Upper lobe of right lung (tissue), 1 donor: ENCODE results near the gene FGGY. TPM values are rescaled to one million over a fixed set of nuclear protein-coding genes. Genes with fewer than 3 reads are reported as not detected.
"Not testable (repeated sequence)": the region's sequence is repeated elsewhere in the genome, so short reads cannot be mapped to it uniquely, and the experiment has no call there.

Experiments used
- ATAC-seq: fragments of 200-7000 bp; cut with Tn5 transposase; one replicate; pipeline ENCODE4 v1.9.1; 2020; ENCODE audit warnings: mild to moderate bottlenecking, moderate library complexity
- DNase-seq: peaks from one replicate; pipeline ENCODE4 v3.0.0-alpha.2; 2020
- H3K27ac ChIP-seq: fragments of 200-600 bp; one replicate; pipeline ENCODE4 v1.8.0; 2022
- H3K27me3 ChIP-seq: fragments of 200-600 bp; one replicate; pipeline ENCODE4 v1.8.0; 2022; ENCODE audit warnings: mild to moderate bottlenecking
- H3K36me3 ChIP-seq: fragments of 200-600 bp; one replicate; pipeline ENCODE4 v1.8.0; 2022
- H3K4me1 ChIP-seq: fragments of 200-600 bp; one replicate; pipeline ENCODE4 v1.8.0; 2022
- H3K4me3 ChIP-seq: fragments of 200-600 bp; one replicate; pipeline ENCODE4 v1.8.0; 2022; ENCODE audit warnings: mild to moderate bottlenecking
- H3K9me3 ChIP-seq: fragments of 200-600 bp; one replicate; pipeline ENCODE4 v1.8.0; 2022
- intact Hi-C: fragments of 100-400 bp; cut with DNase I; formaldehyde crosslinking; loops from one replicate; pipeline ENCODE4 v1.11.0; 2022
- total RNA-seq: library from RNA; stranded (reverse); fragmentation: NEBNext Ultra II Directional; extraction: Animal tissue kit (Norgen Biotek cat#: 25700); gene quantifications from one replicate; pipeline ENCODE4 v1.2.1, GENCODE V29; 2021
- TF ChIP-seq, protein P1 (sequence below): fragments of 200-600 bp; IDR thresholded peaks from one replicate; pipeline ENCODE4 v1.8.0; 2022; ENCODE audit warnings: antibody characterized with exemption
- donor health status: DM: no; HTN: yes; CAD: no; lungs with severe emphysema.

The FGGY gene
- total RNA-seq, 1 donor from 2014 or later: 39.2 TPM

DNA sequence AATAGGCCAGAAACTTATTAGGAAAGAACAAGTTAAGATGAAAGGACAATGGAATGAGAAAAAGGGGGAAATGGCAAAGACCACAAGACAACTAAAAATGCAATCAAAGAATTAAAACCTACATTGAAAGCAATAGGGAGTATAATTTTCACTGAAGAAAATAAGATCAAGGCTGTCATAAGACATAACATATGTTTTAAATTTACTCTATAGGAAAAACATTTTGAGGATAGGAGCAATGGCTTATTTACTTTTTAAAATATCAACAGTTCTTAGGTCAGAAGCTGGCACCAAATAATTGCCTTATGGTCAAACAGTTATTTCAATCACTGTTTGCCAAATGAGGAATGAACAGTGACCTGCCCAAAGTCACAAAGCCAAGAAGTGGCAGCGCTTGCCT lies 346.6 kb downstream of the FGGY start:
- Histone ChIP-seq H3K27ac (no peak overlapping the region), H3K36me3 (no peaks in the 10 kb centered on the region), H3K9me3 (no peaks in the 10 kb centered on the region), H3K4me3 (no peak overlapping the region), H3K4me1 (no peaks in the 10 kb centered on the region), H3K27me3 (no peaks in the 10 kb centered on the region)
- intact Hi-C loops: no loop called here
- ATAC-seq (no peak), DNase-seq (no peak)
- TF ChIP-seq, protein P1, sequence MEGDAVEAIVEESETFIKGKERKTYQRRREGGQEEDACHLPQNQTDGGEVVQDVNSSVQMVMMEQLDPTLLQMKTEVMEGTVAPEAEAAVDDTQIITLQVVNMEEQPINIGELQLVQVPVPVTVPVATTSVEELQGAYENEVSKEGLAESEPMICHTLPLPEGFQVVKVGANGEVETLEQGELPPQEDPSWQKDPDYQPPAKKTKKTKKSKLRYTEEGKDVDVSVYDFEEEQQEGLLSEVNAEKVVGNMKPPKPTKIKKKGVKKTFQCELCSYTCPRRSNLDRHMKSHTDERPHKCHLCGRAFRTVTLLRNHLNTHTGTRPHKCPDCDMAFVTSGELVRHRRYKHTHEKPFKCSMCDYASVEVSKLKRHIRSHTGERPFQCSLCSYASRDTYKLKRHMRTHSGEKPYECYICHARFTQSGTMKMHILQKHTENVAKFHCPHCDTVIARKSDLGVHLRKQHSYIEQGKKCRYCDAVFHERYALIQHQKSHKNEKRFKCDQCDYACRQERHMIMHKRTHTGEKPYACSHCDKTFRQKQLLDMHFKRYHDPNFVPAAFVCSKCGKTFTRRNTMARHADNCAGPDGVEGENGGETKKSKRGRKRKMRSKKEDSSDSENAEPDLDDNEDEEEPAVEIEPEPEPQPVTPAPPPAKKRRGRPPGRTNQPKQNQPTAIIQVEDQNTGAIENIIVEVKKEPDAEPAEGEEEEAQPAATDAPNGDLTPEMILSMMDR: no peak

DNA sequence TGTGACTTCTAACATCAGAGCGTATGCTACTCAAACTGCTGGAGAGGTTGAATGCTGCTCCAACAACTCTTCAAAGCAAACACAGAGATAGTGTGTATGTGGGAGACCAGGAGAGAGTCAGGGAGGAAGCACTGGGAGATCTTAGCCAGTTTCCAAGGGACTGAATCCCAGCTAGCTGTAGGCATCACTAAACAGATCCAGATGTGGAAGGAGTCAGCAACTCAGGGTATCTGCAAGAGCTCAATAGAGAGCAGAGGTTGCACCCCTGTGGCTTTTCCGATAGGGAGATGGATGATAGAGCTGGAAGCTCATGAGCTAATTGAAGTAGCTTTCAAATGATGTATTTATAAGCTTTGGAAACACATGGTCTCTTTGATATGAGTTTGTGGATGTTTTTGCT lies 349.0 kb downstream of the FGGY start:
- H3K36me3 ChIP-seq: no peaks in the 10 kb centered on the region
- ATAC-seq (no peak), DNase-seq (no peak)
- H3K27me3 ChIP-seq: no peaks in the 10 kb centered on the region
- H3K4me3 ChIP-seq: no peak overlapping the region
- H3K4me1 ChIP-seq: no peaks in the 10 kb centered on the region
- H3K9me3 ChIP-seq: no peaks in the 10 kb centered on the region
- H3K27ac ChIP-seq: no peak overlapping the region
- TF ChIP-seq, protein P1: no peak
- intact Hi-C loops: no loop called here

DNA sequence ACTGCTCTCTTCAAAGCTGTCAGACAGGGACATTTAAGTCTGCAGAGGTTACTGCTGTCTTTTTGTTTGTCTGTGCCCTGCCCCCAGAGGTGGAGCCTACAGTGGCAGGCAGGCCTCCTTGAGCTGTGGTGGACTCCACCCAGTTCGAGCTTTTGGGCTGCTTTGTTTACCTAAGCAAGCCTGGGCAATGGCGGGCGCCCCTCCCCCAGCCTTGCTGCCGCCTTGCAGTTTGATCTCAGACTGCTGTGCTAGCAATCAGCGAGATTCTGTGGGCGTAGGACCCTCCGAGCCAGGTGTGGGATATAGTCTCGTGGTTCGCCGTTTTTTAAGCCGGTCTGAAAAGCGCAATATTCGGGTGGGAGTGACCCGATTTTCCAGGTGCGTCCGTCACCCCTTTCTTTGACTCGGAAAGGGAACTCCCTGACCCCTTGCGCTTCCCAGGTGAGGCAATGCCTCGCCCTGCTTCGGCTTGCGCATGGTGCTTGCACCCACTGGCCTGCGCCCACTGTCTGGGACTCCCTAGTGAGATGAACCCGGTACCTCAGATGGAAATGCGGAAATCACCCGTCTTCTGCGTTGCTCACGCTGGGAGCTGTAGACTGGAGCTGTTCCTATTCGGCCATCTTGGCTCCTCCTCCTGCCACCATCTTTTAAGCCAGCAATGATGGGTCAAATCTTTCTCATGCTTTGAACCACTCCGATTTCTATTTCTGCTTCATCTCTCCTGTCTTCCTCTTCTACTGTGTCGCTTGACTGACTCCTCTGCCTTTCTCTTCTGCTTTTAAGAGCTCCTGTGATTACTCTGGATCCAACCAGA lies 356.5 kb downstream of the FGGY start:
- H3K4me1 ChIP-seq, ATAC-seq, H3K27me3 ChIP-seq, DNase-seq, H3K27ac ChIP-seq, intact Hi-C loops, H3K9me3 ChIP-seq, H3K36me3 ChIP-seq, H3K4me3 ChIP-seq: not testable (repeated sequence)

DNA sequence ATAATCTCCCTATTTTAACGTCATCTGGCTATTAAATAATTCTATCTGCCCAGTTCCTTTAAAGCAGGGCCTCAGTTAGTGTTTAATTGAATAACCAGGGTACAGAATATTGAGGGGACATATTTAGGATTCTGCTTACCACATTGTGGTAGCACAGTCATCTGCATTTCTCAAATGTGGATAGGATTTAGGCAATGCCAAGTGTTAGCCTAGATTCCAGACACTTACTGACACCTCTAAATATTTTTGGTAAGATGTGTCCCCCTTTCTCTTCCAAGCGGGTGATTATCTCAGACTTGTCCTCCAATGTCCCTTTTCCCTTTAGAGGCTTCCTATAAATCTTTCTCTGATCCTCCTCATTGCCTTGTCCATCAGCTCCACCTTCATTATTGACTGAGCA lies 357.1 kb downstream of the FGGY start:
- TF ChIP-seq, protein P1: no peak
- intact Hi-C loops: no loop called here
- no peaks in the 10 kb centered on the region for H3K4me1 ChIP-seq
- no peaks in the 10 kb centered on the region for H3K36me3 ChIP-seq
- H3K4me3 ChIP-seq: no peak overlapping the region
- DNase-seq: no peak
- no peak for ATAC-seq
- H3K27me3 ChIP-seq: no peaks in the 10 kb centered on the region
- H3K27ac ChIP-seq: no peak overlapping the region
- H3K9me3 ChIP-seq: no peaks in the 10 kb centered on the region

DNA sequence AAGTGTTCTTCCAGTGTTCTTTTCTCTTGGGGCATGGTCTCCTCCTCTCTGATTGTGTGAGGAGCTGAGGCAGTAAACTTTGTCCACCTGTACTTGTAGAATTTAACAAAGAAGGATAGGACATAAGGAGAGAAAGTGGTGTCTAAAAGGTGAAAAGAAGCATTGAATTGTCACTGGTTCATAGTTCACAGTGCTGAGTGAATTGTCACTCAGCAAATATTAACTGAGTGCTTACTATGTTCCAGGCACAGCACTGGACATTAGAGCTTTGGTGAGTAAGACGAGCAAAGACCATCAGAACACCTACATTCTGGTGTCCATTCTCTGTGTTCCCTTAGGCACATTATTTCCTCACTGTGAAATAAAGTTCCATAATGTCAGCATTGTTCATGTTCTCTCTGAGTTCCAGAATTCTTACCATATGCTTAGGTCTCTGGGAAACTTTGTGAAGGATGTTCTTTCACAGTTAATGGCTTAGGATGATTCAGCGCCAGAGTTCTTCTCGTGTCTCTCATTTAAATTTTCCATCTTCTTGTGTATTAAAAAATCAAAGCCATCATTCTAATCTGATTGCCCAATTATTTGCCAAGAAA lies 361.1 kb downstream of the FGGY start:
- Histone ChIP-seq H3K27ac (no peak overlapping the region), H3K4me1 (no peaks in the 10 kb centered on the region), H3K4me3 (no peak overlapping the region), H3K27me3 (no peaks in the 10 kb centered on the region), H3K9me3 (no peaks in the 10 kb centered on the region), H3K36me3 (no peaks in the 10 kb centered on the region)
- no peak for DNase-seq
- intact Hi-C loops: no loop called here
- no peak for ATAC-seq
- TF ChIP-seq, protein P1: no peak

DNA sequence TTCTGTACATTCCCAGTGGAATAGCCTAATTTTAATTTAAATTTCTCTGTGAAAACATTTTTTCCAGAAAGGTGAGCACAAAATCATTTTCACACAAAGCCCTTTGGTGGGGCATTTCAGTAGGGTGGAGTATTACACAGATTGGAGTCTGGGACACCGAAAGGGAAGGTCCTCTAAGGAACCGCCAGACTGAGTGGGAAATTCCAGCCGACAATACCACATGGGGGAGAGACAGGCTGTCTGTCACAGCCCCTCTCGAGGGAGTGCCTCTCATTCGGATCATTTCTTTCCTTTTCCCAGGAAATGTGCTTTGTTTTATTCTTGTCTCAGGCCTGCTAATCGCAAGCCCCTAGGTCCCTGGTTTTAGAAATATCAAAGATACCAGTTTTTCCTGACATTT lies 367.3 kb downstream of the FGGY start:
- Histone ChIP-seq H3K4me3 (no peak overlapping the region), H3K36me3 (no peaks in the 10 kb centered on the region), H3K9me3 (no peaks in the 10 kb centered on the region), H3K27me3 (no peaks in the 10 kb centered on the region), H3K4me1 (no peaks in the 10 kb centered on the region), H3K27ac (no peak overlapping the region)
- TF ChIP-seq, protein P1: no peak
- intact Hi-C loops: no loop called here
- ATAC-seq (no peak), DNase-seq (no peak)
